ENCODE results near the gene DOLK.

DNA sequence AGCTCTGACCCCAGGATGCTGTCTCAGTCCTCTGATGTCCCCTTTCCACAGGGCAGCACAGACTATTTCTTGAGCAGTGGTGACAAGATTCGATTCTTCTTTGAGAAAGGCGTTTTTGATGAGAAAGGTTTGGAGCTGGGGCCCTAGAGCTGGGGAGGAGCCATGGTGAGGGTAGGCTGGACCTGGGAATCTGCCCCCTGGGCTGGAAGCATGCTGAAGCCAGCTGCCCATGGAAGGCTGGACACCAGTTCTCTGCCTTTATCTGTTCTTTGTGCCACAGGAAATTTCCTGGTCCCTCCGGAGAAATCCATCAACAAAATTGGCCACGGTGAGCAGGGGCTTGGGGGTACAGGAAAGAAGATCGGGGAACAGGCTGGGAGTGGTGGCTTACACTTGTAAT, 13.7 kb downstream of the DOLK start:
- TF ChIP-seq, protein P1, sequence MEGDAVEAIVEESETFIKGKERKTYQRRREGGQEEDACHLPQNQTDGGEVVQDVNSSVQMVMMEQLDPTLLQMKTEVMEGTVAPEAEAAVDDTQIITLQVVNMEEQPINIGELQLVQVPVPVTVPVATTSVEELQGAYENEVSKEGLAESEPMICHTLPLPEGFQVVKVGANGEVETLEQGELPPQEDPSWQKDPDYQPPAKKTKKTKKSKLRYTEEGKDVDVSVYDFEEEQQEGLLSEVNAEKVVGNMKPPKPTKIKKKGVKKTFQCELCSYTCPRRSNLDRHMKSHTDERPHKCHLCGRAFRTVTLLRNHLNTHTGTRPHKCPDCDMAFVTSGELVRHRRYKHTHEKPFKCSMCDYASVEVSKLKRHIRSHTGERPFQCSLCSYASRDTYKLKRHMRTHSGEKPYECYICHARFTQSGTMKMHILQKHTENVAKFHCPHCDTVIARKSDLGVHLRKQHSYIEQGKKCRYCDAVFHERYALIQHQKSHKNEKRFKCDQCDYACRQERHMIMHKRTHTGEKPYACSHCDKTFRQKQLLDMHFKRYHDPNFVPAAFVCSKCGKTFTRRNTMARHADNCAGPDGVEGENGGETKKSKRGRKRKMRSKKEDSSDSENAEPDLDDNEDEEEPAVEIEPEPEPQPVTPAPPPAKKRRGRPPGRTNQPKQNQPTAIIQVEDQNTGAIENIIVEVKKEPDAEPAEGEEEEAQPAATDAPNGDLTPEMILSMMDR (IDR thresholded peaks at IDR 0.05): no peak
- TF ChIP-seq, protein P2, sequence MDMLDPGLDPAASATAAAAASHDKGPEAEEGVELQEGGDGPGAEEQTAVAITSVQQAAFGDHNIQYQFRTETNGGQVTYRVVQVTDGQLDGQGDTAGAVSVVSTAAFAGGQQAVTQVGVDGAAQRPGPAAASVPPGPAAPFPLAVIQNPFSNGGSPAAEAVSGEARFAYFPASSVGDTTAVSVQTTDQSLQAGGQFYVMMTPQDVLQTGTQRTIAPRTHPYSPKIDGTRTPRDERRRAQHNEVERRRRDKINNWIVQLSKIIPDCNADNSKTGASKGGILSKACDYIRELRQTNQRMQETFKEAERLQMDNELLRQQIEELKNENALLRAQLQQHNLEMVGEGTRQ (CRISPR knock-in tag; IDR thresholded peaks at IDR 0.05): no peak
- TF ChIP-seq, protein P3, sequence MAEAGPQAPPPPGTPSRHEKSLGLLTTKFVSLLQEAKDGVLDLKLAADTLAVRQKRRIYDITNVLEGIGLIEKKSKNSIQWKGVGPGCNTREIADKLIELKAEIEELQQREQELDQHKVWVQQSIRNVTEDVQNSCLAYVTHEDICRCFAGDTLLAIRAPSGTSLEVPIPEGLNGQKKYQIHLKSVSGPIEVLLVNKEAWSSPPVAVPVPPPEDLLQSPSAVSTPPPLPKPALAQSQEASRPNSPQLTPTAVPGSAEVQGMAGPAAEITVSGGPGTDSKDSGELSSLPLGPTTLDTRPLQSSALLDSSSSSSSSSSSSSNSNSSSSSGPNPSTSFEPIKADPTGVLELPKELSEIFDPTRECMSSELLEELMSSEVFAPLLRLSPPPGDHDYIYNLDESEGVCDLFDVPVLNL (CRISPR knock-in tag; IDR thresholded peaks at IDR 0.05; ENCODE audit: borderline replicate concordance, low read depth): no peak
- TF ChIP-seq, protein P4, sequence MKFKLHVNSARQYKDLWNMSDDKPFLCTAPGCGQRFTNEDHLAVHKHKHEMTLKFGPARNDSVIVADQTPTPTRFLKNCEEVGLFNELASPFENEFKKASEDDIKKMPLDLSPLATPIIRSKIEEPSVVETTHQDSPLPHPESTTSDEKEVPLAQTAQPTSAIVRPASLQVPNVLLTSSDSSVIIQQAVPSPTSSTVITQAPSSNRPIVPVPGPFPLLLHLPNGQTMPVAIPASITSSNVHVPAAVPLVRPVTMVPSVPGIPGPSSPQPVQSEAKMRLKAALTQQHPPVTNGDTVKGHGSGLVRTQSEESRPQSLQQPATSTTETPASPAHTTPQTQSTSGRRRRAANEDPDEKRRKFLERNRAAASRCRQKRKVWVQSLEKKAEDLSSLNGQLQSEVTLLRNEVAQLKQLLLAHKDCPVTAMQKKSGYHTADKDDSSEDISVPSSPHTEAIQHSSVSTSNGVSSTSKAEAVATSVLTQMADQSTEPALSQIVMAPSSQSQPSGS (CRISPR knock-in tag; IDR thresholded peaks at IDR 0.05; ENCODE audit: borderline replicate concordance, low read depth): no peak
- TF ChIP-seq, protein P5, sequence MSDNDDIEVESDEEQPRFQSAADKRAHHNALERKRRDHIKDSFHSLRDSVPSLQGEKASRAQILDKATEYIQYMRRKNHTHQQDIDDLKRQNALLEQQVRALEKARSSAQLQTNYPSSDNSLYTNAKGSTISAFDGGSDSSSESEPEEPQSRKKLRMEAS (CRISPR knock-in tag; IDR thresholded peaks at IDR 0.05): no peak
